ENCODE results near the gene OR2T33.
"Not testable (repeated sequence)": the region's sequence is repeated elsewhere in the genome, so short reads cannot be mapped to it uniquely, and the experiment has no call there.

OR2T33 gene

GRCh38 chr1:248268178-248268577, 9.6 kb downstream of the OR2T33 start:
- Histone ChIP-seq H3K9me2 (replicated peaks; ENCODE audit: insufficient read depth, low read length) (no peaks in the 10 kb centered on the region), H4K20me1 (ENCODE audit: insufficient read depth, low read length) (no peaks in the 10 kb centered on the region), H2AFZ (ENCODE audit: low read length) (no peak overlapping the region), H3K4me3 (ENCODE audit: low read length) (no peak overlapping the region), H3K4me1 (ENCODE audit: low read length) (no peaks in the 10 kb centered on the region), H3F3A (ENCODE audit: insufficient read depth, low read length) (no peaks in the 10 kb centered on the region), H3K4me2 (ENCODE audit: low read depth, low read length) (no peak overlapping the region), H3K79me2 (ENCODE audit: low read length) (no peaks in the 10 kb centered on the region), H3K9me3 (replicated peaks; ENCODE audit: insufficient read depth, low read length) (no peaks in the 10 kb centered on the region), H3K27me3 (replicated peaks; ENCODE audit: insufficient read depth, low read length) (no peaks in the 10 kb centered on the region), H3K27ac (ENCODE audit: low read length) (no peak overlapping the region), H3K9ac (ENCODE audit: low read length) (no peak overlapping the region), H3K36me3 (replicated peaks; ENCODE audit: insufficient read depth, low read length) (no peaks in the 10 kb centered on the region)
- DNase-seq, result no peak
- no peak for TF ChIP-seq EZH2 (optimal IDR thresholded peaks at IDR 0.05; ENCODE audit: low read depth, low read length)
- TF ChIP-seq EZH2phosphoT487 (IDR thresholded peaks at IDR 0.05; ENCODE audit: low read length), result no peak
- TF ChIP-seq CTCF (IDR thresholded peaks at IDR 0.05; ENCODE audit: low read length), result no peak

- H3K9me2 ChIP-seq (replicated peaks; ENCODE audit: insufficient read depth, low read length); H3K9me3 ChIP-seq (replicated peaks; ENCODE audit: insufficient read depth, low read length); H4K20me1 ChIP-seq (ENCODE audit: insufficient read depth, low read length); H3F3A ChIP-seq (ENCODE audit: insufficient read depth, low read length); H3K4me3 ChIP-seq (ENCODE audit: low read length); DNase-seq; H3K36me3 ChIP-seq (replicated peaks; ENCODE audit: insufficient read depth, low read length); H3K79me2 ChIP-seq (ENCODE audit: low read length); H3K9ac ChIP-seq (ENCODE audit: low read length); H3K27me3 ChIP-seq (replicated peaks; ENCODE audit: insufficient read depth, low read length); H3K4me1 ChIP-seq (ENCODE audit: low read length); H2AFZ ChIP-seq (ENCODE audit: low read length); H3K4me2 ChIP-seq (ENCODE audit: low read depth, low read length); H3K27ac ChIP-seq (ENCODE audit: low read length): not testable (repeated sequence)
Measured at GRCh38 chr1:248259309-248259708, 18.5 kb downstream of the OR2T33 start.

GRCh38 chr1:248243204-248243603, 34.6 kb downstream of the OR2T33 start:
- peak overlapping the region; percentile 45; the same call in 1 of the 2 replicates for H2AFZ ChIP-seq (ENCODE audit: low read length)
- no peak overlapping the region for H3K4me3 ChIP-seq (ENCODE audit: low read length)
- H3K9me2 ChIP-seq (replicated peaks; ENCODE audit: insufficient read depth, low read length), result no peaks in the 10 kb centered on the region
- peak overlapping the region; percentile 51; the same call in 1 of the 2 replicates for H3K4me2 ChIP-seq (ENCODE audit: low read depth, low read length)
- no peaks in the 10 kb centered on the region for H3K9me3 ChIP-seq (replicated peaks; ENCODE audit: insufficient read depth, low read length)
- no peak overlapping the region for H3K27ac ChIP-seq (ENCODE audit: low read length)
- H3K9ac ChIP-seq (ENCODE audit: low read length), result no peak overlapping the region
- no peaks in the 10 kb centered on the region for H3K36me3 ChIP-seq (replicated peaks; ENCODE audit: insufficient read depth, low read length)
- H3K79me2 ChIP-seq (ENCODE audit: low read length), result no peaks in the 10 kb centered on the region
- H4K20me1 ChIP-seq (ENCODE audit: insufficient read depth, low read length), result no peaks in the 10 kb centered on the region
- H3F3A ChIP-seq (ENCODE audit: insufficient read depth, low read length), result no peaks in the 10 kb centered on the region
- no peaks in the 10 kb centered on the region for H3K27me3 ChIP-seq (replicated peaks; ENCODE audit: insufficient read depth, low read length)
- DNase-seq, result peak; percentile 80
- TF ChIP-seq CTCF (IDR thresholded peaks at IDR 0.05; ENCODE audit: low read length) (peak; percentile 83), EZH2phosphoT487 (IDR thresholded peaks at IDR 0.05; ENCODE audit: low read length) (no peak), EZH2 (optimal IDR thresholded peaks at IDR 0.05; ENCODE audit: low read depth, low read length) (no peak)
- H3K4me1 ChIP-seq (ENCODE audit: low read length), result no peaks in the 10 kb centered on the region

GRCh38 chr1:248239478-248239877, 38.3 kb downstream of the OR2T33 start:
- no peaks in the 10 kb centered on the region for H3K36me3 ChIP-seq (replicated peaks; ENCODE audit: insufficient read depth, low read length)
- H3K27me3 ChIP-seq (replicated peaks; ENCODE audit: insufficient read depth, low read length), result no peaks in the 10 kb centered on the region
- H3K4me3 ChIP-seq (ENCODE audit: low read length), result no peak overlapping the region
- H3K9me3 ChIP-seq (replicated peaks; ENCODE audit: insufficient read depth, low read length), result no peaks in the 10 kb centered on the region
- H3K79me2 ChIP-seq (ENCODE audit: low read length), result no peaks in the 10 kb centered on the region
- no peak overlapping the region for H3K4me2 ChIP-seq (ENCODE audit: low read depth, low read length)
- no peaks in the 10 kb centered on the region for H4K20me1 ChIP-seq (ENCODE audit: insufficient read depth, low read length)
- no peak for TF ChIP-seq EZH2 (optimal IDR thresholded peaks at IDR 0.05; ENCODE audit: low read depth, low read length)
- no peak for TF ChIP-seq CTCF (IDR thresholded peaks at IDR 0.05; ENCODE audit: low read length)
- TF ChIP-seq EZH2phosphoT487 (IDR thresholded peaks at IDR 0.05; ENCODE audit: low read length), result no peak
- H2AFZ ChIP-seq (ENCODE audit: low read length), result no peak overlapping the region
- no peak overlapping the region for H3K27ac ChIP-seq (ENCODE audit: low read length)
- H3F3A ChIP-seq (ENCODE audit: insufficient read depth, low read length), result no peaks in the 10 kb centered on the region
- no peaks in the 10 kb centered on the region for H3K4me1 ChIP-seq (ENCODE audit: low read length)
- no peak overlapping the region for H3K9ac ChIP-seq (ENCODE audit: low read length)
- DNase-seq, result no peak
- H3K9me2 ChIP-seq (replicated peaks; ENCODE audit: insufficient read depth, low read length), result no peaks in the 10 kb centered on the region
